ENCODE data around the gene PTTG1IP. TPM values are rescaled to one million over a fixed set of nuclear protein-coding genes. Genes with fewer than 3 reads are reported as not detected.

PTTG1IP gene
- total RNA-seq, 1 experiment from 2014 or later, result 330 TPM

- ChIA-PET POLR2A (ENCODE audit: unreplicated experiment) (no interaction called here), CTCF (no interaction called here)
Measured at GRCh38 chr21:44815225-44815624, 58.3 kb downstream of the PTTG1IP start.

DNA sequence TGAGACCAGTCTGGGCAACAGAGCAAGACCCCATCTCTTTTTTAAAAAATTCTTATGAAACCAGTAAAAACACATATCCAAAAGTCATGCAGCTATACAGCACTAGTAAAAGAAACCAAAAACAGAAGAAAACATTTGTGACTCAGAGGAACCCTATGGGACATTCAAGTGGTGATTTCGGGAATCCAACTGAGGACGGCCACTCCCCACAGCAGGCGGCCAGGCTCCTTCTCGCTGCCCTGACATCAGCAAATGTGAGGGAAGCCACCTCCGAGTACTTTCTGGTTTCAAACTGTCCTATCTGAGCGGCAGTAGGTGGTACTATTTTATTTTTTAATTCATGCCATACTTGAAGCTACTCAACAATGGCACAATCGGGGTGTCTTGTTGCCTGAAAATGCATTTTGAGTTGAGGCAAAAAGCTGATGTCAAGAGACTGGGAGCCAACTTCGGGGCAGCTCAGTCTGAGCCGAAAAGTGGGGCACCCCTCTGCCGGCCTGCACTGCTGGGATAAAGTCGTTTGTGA, 58.9 kb downstream of the PTTG1IP start:
- intact Hi-C loops (cut with micrococcal nuclease), result no loop called here
- H4K20me1 ChIP-seq (ENCODE audit: low read length), result peaks cover 63% of the 10 kb centered on the region
- H3K4me3 ChIP-seq (ENCODE audit: low read length), result no peak overlapping the region
- no peaks in the 10 kb centered on the region for H3K27me3 ChIP-seq (ENCODE audit: low read length)
- no peaks in the 10 kb centered on the region for H3K9me3 ChIP-seq (ENCODE audit: low read length)
- H3K4me1 ChIP-seq (ENCODE audit: insufficient read depth, low read length), result peaks cover 12% of the 10 kb centered on the region
- H3F3A ChIP-seq (ENCODE audit: low read length, unreplicated experiment), result no peaks in the 10 kb centered on the region
- H2AFZ ChIP-seq (ENCODE audit: low read length), result no peak overlapping the region
- ChIA-PET CTCF (no interaction called here), POLR2A (ENCODE audit: unreplicated experiment) (no interaction called here)
- no peak overlapping the region for H3K4me2 ChIP-seq (ENCODE audit: low read length)
- DNase-seq, result no peak
- BruUV-seq (replicated peaks), result no TSS peak
- peaks cover 35% of the 10 kb centered on the region for H3K36me3 ChIP-seq (ENCODE audit: low read depth, low read length)
- no peak overlapping the region for H3K27ac ChIP-seq (ENCODE audit: low read length)
- TF ChIP-seq CTCF (conservative IDR thresholded peaks at IDR 0.05; ENCODE audit: low read depth, low read length), result no peak
- no peak for TF ChIP-seq EZH2 (IDR thresholded peaks at IDR 0.05; ENCODE audit: low read length, unreplicated experiment)
- no peak for TF ChIP-seq EZH2phosphoT487 (IDR thresholded peaks at IDR 0.05; ENCODE audit: borderline replicate concordance, low read length)
- no peak overlapping the region for H3K9ac ChIP-seq (ENCODE audit: low read length)
- peaks cover 84% of the 10 kb centered on the region for H3K79me2 ChIP-seq (ENCODE audit: low read length)
- no peaks in the 10 kb centered on the region for H3K9me2 ChIP-seq (replicated peaks; ENCODE audit: low read length)
- ATAC-seq, result no peak

More at GRCh38 chr21:44815225-44815624, 58.3 kb downstream of the PTTG1IP start:
- Histone ChIP-seq H3K4me3 (ENCODE audit: low read length) (no peak overlapping the region), H4K20me1 (ENCODE audit: low read length) (peaks cover 63% of the 10 kb centered on the region), H3K27ac (ENCODE audit: low read length) (no peak overlapping the region), H3K4me2 (ENCODE audit: low read length) (no peak overlapping the region), H3K79me2 (ENCODE audit: low read length) (peaks cover 77% of the 10 kb centered on the region), H3F3A (ENCODE audit: low read length, unreplicated experiment) (no peaks in the 10 kb centered on the region), H3K4me1 (ENCODE audit: insufficient read depth, low read length) (peaks cover 12% of the 10 kb centered on the region), H3K27me3 (ENCODE audit: low read length) (no peaks in the 10 kb centered on the region), H3K9me2 (replicated peaks; ENCODE audit: low read length) (no peaks in the 10 kb centered on the region), H2AFZ (ENCODE audit: low read length) (no peak overlapping the region), H3K36me3 (ENCODE audit: low read depth, low read length) (peaks cover 29% of the 10 kb centered on the region; the same call in 1 of the 2 replicates), H3K9me3 (ENCODE audit: low read length) (no peaks in the 10 kb centered on the region), H3K9ac (ENCODE audit: low read length) (no peak overlapping the region)
- TF ChIP-seq EZH2 (IDR thresholded peaks at IDR 0.05; ENCODE audit: low read length, unreplicated experiment) (no peak), CTCF (conservative IDR thresholded peaks at IDR 0.05; ENCODE audit: low read depth, low read length) (no peak), EZH2phosphoT487 (IDR thresholded peaks at IDR 0.05; ENCODE audit: borderline replicate concordance, low read length) (no peak)
- intact Hi-C loops (cut with micrococcal nuclease), result no loop called here
- no peak for DNase-seq
- BruUV-seq (replicated peaks), result no TSS peak
- no peak for ATAC-seq

GRCh38 chr21:44813727-44814126, 59.8 kb downstream of the PTTG1IP start:
- POLR2A ChIA-PET (ENCODE audit: unreplicated experiment), result no interaction called here

More at GRCh38 chr21:44813727-44814126, 59.8 kb downstream of the PTTG1IP start:
- no TSS peak for BruUV-seq (replicated peaks)
- no peak for DNase-seq
- Histone ChIP-seq H3K27me3 (ENCODE audit: low read length) (no peaks in the 10 kb centered on the region), H2AFZ (ENCODE audit: low read length) (no peak overlapping the region), H3K9ac (ENCODE audit: low read length) (no peak overlapping the region), H3K27ac (ENCODE audit: low read length) (no peak overlapping the region), H3K4me3 (ENCODE audit: low read length) (no peak overlapping the region), H4K20me1 (ENCODE audit: low read length) (peaks cover 63% of the 10 kb centered on the region), H3K4me2 (ENCODE audit: low read length) (no peak overlapping the region), H3F3A (ENCODE audit: low read length, unreplicated experiment) (no peaks in the 10 kb centered on the region), H3K9me3 (ENCODE audit: low read length) (no peaks in the 10 kb centered on the region), H3K9me2 (replicated peaks; ENCODE audit: low read length) (no peaks in the 10 kb centered on the region), H3K79me2 (ENCODE audit: low read length) (peaks cover 91% of the 10 kb centered on the region), H3K4me1 (ENCODE audit: insufficient read depth, low read length) (peaks cover 11% of the 10 kb centered on the region), H3K36me3 (ENCODE audit: low read depth, low read length) (peaks cover 42% of the 10 kb centered on the region)
- intact Hi-C loops (cut with micrococcal nuclease), result no loop called here
- CTCF ChIA-PET, result no interaction called here
- no peak for ATAC-seq
- no peak for TF ChIP-seq CTCF (conservative IDR thresholded peaks at IDR 0.05; ENCODE audit: low read depth, low read length)
- no peak for TF ChIP-seq EZH2 (IDR thresholded peaks at IDR 0.05; ENCODE audit: low read length, unreplicated experiment)
- no peak for TF ChIP-seq EZH2phosphoT487 (IDR thresholded peaks at IDR 0.05; ENCODE audit: borderline replicate concordance, low read length)
